T-helper 2 cell treated with Interferon-gamma antibody and Interleukin-4, amounts not matched to agents 100 ng/mL and 5 ng/mL, for 36 hours (primary cell): Measurements from ENCODE around the gene MYO15B. TPM values are rescaled to one million over a fixed set of nuclear protein-coding genes. Genes with fewer than 3 reads are reported as not detected.

Source experiments
- intact Hi-C: fragments of 100-400 bp; cut with micrococcal nuclease; formaldehyde crosslinking; loops from one replicate; pipeline ENCODE4 v1.15.1; 2023
- total RNA-seq: library from RNA; stranded (reverse); gene quantifications from 2 replicates; pipeline ENCODE4 v1.2.3, GENCODE V29; 2022

The MYO15B gene
- 53.8 and 55.5 TPM in 2 replicates for total RNA-seq

DNA sequence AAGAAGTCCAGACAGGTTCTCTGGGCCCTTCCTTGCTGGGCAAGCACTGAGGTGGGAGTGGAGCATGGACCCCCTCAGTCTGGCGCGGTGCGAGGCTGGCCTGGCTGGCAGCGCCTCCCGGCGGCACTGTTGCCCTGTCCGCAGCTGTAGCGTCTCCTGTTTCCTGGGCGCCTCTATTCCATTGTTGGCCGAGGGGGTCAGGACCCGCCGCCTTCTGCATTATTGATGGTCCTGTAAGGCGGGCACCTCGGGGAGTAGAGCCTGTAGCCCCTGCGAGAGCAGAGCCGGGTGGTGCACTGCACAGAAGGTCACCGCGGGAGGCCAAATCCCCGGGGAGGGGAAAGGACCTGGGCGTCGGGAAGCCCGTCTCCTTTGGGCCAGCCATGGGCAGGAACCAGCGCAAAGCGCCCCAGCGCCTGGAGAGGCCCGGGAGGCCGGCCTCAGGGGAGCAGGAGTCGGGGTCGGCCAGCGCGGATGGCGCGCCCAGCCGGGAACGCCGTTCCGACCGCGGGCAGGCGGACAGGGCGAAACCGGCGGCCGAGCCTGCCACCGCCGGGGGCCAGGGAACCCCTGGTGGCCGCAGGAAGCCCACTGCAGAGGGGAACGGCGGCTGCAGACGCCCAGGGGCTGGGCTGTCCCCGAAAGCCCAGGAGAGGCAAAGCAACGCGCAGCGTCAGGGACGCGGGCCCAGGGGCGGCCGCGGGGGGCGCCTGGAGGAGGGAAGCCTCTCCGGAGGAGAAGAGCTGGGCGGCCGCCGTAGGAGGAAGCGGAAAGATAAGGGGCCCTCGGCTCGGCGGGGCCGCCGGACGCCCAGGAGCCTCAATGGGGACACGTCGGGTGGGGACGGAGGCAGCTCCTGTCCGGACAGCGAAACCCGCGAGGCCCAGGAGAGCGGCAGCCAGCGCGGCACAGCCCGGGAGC lies at the start of gene MYO15B:
Gene MYO15B, plus strand, starts transcription at position 126 of the 921 bp plus-strand sequence. Its CDS starts 258 bp downstream, at position 384.
- intact Hi-C loops = loop anchor here (10.0 kb wide), 1 partner anchor 323 kb away; the partner anchor contains the start of genes GGA3 and MRPS7

DNA sequence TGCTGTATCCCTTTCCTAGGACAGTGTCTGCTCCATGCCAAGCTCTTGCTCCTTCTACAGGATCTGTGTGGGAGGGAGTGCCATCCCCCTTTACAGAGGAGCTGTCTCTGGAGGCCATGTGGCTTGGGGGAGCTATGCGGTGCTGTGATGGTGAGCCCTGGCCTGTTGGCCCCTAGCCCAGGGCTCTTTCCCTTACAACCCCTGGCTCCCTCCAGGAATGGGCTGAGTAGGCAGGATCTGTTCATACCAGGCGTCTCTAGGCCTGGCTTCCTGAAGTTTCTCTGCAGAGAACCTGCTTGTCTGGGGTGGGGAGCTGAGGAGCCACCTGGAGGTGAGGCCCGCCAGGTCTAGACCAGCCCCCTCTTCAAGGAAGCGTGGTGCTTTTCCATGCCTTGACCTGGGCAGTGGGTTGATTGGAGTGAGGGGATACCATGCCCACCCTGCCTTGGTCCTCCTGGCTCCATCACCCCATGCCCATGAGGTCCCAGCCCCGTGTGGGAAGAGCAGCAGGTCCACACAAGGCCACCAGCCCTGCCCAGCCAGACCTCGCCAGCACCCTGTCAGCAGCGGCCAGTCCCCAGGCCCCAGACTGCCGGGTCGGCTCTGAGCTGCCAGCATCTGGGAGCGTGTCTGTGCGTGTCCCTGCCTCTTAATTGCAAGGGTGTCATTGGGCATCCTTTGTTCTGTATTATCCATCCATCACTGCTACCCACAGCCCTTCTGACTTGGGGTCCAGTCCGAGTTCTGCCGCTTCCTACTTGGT lies 47.5 kb upstream of the MYO15B start:
- intact Hi-C loops = no loop called here

DNA sequence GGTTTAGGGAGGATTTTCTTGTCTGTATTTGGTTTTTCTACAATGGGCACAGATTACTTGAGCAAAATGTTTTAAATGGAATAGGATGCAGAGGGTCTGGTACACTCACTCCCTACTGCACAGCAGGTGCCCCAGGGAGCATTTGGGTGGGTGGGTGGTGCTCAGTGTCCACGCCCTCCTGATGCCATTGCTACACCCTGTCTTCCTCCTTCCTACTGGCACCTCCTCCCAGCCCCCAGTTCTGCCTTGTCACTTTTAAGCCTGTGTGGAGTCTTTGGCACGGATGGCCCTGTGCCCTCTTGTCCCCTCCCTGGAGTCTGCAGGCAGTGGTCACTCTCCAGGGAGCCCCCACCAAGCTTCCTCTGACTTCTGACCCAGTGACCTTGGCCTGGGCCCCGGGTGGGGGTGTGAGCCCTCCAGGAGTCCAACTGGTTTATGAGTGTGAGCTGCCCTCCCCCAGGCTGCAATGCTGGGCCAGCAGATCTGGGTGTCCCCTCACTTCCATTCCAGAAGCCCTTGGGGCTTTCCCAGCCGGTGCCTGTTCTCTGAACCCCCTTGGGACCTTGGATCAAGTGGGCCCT lies 46.6 kb upstream of the MYO15B start:
- intact Hi-C loops = no loop called here

DNA sequence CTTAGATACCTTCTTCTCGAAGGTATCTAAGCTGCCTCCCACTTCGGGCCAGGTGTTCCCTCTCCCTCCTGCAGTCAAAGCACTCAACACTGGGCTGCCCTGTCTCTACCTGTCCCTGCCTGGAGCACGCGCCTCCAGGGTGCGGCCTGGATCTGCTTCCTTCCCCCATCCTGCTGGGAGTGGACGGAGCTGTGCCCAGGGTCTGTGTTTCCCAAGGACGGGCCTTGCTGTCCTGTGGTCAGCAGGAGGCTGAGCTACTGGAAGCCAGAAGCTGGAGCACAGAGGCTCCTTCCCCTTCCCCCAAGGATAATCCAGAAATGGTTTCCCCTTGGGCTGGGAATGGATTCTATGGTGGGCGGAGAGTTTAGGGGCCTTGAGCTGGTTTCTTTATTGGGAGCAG lies 45.4 kb upstream of the MYO15B start:
- intact Hi-C loops = no loop called here

DNA sequence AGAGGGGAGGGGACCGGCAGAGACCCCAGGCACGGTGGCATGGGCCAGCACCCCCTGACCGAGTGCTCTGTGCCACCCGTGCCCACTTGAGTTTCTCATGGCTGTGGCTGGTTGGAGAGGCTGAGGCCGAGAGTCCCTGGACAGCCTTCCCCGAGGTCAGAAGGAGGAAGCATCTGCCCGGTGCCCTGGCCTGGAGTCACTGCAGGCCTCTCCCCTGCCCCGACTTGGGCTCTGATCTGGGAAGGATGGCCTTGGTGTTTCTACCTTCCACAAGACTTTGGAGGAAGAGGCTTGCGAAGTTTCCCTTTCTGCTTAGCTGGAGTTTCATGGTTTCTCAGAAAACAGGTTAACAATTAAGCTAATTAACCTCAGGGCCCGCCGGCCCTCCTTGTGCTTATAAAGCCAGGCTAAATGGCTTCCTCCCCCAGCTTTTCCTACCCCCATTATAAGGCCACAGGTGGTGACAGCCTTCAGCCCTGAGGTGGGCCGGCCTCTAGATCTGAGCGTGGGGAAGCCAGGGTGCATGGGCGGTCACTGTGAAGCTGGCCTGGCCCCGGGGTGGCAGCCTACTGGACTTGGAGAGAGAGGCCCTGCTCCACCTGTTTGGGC lies 44.8 kb upstream of the MYO15B start:
- intact Hi-C loops = no loop called here

DNA sequence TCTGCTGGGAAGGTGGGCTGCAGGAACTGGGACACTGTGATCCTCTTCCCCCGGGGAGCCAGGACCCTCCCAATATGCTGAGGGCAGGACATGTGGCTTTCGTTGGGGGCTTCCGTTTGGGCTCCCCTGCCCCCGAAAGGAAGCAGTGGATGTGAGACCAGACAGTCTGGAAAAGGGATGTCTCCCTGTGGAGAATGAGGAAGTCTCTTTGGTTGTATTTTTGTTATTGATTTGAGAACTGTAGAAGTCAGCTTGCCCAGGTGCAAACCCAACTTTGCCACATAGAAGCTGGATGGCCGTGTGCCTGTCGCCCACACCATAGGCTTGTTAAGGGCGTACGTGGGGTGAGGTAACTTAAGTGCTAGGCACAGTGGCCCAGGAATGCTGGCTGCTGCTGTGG lies 43.4 kb upstream of the MYO15B start:
- intact Hi-C loops = no loop called here

DNA sequence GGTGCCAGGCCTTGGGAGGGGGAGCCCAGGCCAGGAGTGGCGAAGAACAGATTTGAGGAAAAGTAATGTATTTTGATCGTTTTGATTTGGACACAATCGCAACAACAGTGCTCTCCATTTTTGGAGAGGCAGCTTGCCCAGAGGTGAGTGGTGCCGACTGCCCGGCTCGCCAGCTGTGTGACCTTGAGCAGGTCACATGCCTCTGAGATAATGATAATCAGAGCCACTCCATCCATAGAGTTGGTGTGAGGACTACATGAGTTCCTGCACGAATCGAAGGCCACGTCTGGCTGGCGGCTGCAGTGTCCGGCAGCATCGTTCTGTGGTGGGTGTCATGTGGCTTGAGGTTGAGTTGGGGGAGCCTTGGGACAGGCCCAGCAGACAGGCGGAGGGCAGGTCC lies 41.4 kb upstream of the MYO15B start:
- intact Hi-C loops = no loop called here

DNA sequence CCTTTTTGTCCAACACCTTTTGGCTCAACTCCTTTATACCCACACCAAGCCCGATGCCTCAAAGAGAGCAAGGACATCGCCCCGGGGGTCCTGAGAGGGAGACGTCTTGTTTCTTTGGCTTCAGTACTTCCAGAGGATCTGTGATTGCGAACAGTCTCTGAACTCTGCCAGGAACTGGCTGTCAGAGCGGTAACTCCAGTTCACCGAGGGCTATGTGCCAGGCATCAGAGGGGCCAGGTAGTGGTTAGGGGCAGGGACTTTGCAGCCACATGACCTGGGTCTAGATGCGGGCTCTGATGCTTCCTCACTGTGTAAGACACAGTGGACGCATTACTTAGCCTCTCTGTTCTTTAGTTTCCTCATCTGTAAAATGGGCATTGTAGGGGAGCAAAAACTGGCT lies 40.5 kb upstream of the MYO15B start:
- intact Hi-C loops = no loop called here

DNA sequence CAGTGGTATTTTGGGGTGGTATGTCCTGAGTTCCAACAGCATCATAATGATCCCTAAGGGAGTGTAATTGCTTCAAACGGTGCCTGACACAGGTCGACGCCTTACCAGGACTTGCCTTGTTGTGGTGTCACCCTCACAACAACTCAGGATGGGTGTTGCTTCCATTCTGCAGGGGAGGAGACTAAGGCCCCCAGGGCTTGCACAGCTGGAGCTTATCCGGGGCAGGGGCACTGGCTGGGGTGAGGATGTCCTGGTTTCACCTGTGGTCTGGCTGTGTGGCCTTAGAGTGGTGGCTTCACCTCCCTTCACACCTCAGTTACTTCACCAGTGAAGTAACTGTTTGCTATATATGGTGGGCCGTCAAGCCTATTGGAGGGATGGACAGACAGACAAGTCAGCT lies 38.8 kb upstream of the MYO15B start:
- intact Hi-C loops = no loop called here

DNA sequence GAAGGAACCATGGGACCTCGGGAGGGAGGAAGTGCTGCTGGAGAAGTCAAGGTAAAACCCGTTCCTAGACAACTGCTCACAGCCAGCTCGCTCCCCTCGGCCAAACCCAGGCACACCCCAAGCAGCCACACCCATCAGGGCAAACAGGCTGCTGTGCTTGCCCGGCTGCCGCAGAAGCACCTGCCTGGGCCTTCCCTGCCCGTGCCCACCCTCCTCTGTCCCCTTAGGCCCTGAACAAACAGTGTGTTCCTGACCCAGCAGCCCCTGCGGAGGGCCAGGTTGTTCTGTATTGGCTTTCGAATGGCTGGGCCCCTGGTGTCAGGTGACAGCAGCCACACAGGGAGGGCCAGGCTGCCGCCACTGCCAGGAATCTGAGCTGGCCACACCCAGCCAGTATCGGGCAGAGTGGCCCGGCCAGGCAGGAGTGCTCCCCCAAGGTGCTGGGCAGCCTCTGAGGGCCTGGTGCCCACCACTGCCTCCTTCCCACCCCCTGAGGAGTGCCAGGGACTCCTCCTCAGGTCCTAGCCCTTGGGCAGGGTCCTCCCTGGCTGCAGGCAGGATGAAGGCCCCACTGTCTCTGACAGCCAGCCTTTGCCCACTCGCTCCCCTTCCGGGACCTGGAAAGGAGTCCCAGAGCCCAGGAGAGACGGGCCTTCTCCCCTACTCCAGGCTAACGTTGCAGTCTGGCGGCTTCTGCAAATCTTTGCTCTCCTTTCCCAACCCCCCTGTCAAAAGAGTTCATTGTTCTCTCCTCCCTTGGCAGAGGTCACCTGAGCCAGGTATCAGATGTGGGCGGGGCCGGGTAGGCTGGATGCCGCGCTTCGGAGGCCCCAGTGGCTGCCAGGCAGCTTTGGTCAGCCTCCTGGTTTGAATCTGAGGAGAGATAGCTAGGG lies 38.1 kb upstream of the MYO15B start:
- intact Hi-C loops = no loop called here

DNA sequence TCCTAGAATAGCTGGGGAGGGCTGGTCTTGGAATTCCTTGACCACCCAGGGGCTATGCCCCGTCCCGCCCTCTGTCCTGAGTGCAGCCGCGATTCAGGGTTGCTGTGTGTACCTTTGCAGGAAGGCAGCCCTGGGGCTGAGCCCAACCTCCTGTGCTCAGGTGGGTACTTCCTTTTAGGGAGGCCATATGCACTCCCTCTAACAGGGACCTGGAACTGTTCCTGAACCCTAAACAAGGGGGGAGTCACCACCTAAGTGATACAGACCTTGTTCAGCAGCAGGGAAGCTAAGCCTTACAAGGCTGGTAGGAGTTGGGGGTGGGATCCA lies 37.5 kb upstream of the MYO15B start:
- intact Hi-C loops = no loop called here

DNA sequence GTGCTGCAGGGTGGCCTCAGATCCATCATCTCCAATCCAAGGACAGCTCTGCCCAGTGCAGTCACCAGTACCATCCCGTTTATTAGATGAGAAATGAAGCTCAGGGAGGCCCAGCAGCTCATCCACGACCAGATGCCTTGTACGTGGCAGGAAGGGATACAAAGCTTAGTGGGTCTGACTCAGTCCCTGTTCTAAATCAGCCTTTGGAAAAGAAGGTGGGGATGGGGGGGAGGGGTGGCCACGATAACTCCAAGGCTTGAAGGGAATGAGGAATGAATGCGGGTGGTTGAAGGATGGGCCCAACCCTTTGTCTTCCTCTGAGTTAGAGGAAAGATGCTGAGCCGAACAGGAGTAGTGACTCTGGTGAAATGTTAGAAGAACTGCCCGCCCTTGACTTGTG lies 36.3 kb upstream of the MYO15B start:
- intact Hi-C loops = no loop called here

DNA sequence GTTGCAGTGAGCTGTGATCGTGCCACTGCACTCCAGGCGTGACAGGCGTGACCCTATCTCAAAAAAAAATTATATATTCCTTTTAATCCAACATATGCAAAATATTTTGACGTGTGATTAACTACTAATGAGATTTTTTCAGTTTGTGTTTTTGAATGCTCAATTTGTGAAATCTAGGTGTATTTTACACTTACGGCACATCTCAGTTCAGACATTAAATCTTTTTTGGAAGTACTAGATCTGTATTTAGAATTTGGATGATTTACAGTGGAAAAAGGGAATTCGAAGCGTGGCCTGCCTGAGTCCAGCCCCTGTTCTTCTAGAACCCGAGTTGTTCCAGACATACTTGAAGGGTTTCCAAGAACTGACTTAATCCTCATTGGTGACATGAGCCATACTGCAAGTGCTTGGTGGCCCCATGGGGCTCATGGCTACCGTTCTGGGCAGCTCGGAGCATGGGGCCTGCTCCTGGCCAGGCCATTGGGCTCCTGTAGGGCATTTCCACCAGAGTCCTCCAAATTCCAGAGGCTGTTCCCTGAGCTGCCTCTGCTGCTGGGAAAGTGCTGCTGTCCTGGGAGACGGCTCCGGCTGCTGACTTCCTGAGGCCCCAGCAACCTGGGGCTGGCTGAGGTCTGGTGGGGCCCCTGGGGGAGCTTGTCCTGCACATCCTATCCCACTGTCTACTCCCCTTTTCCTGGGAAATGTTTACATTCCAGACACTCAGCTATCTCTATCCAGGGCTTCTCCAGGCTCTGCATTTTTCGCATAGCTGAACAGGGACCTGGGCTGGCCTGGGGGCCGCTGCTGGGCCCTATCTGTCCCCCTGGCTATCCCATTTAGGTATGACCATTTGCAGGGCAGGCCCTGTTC lies 34.9 kb upstream of the MYO15B start:
- intact Hi-C loops = no loop called here

DNA sequence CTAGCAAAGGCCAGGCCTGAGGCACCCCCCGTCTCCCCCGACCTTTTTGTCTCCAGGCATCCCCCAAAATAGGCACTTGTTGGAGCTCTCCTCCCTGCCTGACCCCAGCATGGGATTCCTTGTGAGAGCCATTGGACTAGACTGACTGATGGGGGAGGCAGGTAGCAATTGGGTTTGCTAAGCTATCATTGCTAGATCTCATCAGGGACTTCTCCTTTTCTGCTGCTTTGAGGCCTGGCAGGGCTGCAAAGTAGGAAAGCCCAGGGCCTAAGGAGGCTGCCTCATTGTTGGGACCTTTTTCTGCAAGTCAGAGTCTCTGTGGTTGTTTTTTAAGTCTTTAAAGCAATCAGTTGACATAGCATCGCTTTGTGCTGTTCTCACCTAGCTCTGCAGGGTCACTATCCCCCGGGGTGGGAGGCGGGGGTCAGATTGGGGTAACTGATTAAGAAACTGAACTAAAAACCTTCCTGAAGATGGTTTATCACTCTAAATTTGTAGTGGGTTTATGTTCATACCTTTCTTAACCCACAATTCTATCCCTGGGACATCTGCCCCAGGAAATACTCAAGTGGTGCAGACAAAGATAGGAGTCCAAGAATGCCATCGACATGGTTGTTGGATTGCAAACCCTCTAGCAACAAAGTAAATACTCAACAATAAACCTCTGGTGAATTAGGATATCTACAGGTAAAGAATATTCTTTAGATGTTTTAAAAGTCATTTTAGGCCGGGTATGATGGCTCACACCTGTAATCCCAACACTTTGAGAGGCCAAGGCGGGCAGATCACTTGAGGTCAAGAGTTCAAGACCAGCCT lies 34.1 kb upstream of the MYO15B start:
- intact Hi-C loops = no loop called here

DNA sequence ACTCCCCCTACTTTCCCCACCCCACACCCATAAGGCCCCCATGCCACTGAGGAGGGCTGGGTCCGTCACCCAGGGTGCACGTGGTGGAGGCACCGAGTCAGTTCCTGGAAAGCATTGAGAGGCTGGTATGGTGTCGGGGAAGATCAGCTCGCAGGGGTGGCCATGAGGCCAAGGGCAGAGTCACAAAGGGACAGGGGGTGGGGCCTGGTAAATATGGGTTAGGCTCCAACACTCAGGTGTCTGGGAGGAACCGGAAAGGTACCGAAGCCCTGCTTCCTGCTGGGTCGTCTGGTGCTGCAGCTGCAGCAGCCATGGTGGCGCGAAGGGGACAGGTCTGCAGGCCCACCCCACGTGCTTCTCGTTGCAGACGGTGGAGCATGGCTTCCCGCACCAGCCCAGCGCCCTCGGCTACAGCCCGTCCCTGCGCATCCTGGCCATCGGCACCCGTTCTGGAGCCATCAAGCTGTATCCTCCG lies 31.9 kb upstream of the MYO15B start:
- intact Hi-C loops = no loop called here

DNA sequence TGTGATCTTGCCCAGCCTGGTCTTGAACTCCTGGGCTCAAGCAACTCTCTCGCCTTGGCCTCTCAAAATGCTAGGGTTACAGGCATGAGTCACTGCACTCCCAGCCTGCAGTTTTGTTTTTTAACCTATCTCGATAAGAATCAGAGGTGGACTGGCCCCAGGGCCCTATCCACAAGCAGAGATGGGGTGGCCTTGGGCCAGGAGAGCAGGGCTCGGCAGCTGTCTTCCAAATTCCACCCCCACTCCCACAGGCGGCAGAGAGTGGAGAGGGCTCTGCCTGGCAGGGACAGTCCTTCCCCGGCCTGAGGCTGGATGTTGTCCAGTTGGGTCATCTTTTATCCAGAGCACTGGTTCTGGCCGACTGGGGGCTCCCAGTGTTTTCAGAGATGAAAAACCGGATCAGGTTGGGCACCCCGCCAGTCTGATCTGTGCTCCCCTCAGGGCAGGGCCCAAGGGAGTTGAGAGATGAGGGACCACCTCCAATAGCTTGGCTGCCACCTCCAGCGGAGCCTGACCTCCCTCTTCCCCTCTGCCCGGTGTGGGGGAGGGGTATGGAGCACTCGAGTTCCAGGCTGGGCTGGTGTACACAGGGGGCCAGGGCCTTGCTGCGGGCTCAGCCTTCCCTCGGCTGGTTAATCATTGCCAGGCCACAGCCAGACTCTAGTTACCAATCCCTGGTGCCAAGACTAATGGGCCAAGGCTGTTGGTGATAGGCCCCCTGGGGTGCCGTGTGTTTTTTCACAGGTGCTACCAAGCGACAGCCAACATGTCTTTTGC lies 30.3 kb upstream of the MYO15B start:
- intact Hi-C loops = no loop called here

DNA sequence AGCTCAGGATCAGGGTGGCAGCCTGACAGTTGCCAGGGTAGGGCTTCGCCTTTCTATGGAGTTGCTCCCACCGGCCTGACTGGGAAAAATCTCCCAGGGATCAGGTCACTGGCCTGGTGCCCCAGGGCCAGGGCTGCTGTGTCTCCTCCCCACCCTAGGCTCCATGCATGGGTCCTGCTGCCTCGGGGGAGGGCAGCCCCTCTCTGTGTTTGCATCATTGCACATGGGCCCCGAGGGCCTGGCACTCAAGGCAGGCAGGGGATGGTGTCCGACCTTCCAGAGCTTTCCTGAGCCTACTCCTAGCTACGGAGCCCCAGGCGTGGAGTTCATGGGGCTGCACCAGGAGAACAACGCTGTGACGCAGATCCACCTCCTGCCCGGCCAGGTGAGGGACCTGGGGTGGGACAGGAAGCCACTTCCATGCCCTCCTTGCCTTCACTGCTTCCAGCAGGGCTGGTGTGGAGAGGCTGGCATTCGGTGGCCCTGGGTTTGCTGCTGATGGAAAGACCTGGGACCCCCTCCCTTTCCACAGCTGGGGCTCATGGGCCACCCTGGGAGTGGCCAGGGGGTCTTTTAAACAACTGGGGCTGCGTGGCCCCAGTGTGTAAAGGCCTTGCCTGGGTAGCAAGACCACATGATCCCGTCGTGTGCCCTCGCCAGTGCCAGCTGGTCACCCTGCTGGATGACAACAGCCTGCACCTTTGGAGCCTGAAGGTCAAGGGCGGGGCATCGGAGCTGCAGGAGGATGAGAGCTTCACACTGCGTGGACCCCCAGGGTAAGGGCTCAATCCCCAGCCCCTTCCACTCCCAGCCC lies 29.5 kb upstream of the MYO15B start:
- intact Hi-C loops = no loop called here
